HCT116 (cell line): ENCODE measurements around the gene C1QA. TPM values are rescaled to one million over a fixed set of nuclear protein-coding genes. Genes with fewer than 3 reads are reported as not detected.

ENCODE experiments used
- ATAC-seq: fragments of 200-7000 bp; cut with Tn5 transposase; 2 replicates; pipeline ENCODE4 v1.9.1; 2020; ENCODE audit warnings: mild to moderate bottlenecking, moderate library complexity
- BruUV-seq: library from RNA; stranded (reverse); fragments of 400-500 nt; replicated peaks from 2 replicates; lab custom pipeline; 2021; lab: Mats Ljungman, UMichigan
- CTCF ChIA-PET: fragments of 300-600 bp; sonication (Branson Sonifier 250); formaldehyde crosslinking; loops from one replicate; lab custom pipeline; 2021; ENCODE audit warnings: antibody characterized with exemption; lab: Charles Lee
- POLR2A ChIA-PET: fragments of 300-600, 350-600 bp; sonication (Branson Sonifier 250); formaldehyde crosslinking; loops from one replicate; lab custom pipeline; 2021; ENCODE audit warnings: antibody characterized with exemption; lab: Charles Lee
- RAD21 ChIA-PET, 2 experiments: fragments of 300-600 bp; sonication (Branson Sonifier 250); formaldehyde crosslinking; loops; one replicate each; lab custom pipeline; 2023; ENCODE audit warnings: low total read pairs in 2 of 2; ENCODE audit not compliant: uncharacterized antibody in 2 of 2, unreplicated experiment in 2 of 2, low non-redundant PET in 1 of 2; lab: Charles Lee
- DNase-seq: peaks from one replicate; pipeline ENCODE4 v3.0.0-alpha.2; 2010; ENCODE audit warnings: low read depth, low spot score
- H2AFZ ChIP-seq: fragments of 200-600 bp; shearing (Covaris generic), sonication (generic); 2 replicates; pipeline ENCODE4 v1.6.1; 2017; ENCODE audit warnings: low read depth, mixed run types, mixed read lengths, antibody characterized with exemption, low read length; ENCODE audit not compliant: poor library complexity, severe bottlenecking
- H3K27ac ChIP-seq: 2 replicates; pipeline ENCODE4 v1.5.1; 2012; ENCODE audit warnings: low read depth, low read length
- H3K27me3 ChIP-seq: fragments of 200-600 bp; sonication (generic); 2 replicates; pipeline ENCODE4 v1.6.1; 2016; ENCODE audit warnings: mixed run types, low read length, mixed read lengths; ENCODE audit not compliant: insufficient read depth
- H3K36me3 ChIP-seq, 2 experiments: fragments of 200-500 bp in 1 of 2; fragments of 200-600 bp in 1 of 2; sonication (Bioruptor generic) in 1 of 2; sonication (generic) in 1 of 2; 2 replicates each; pipeline versions ENCODE4 v1.5.1 to v1.6.1; 2014 to 2016; ENCODE audit warnings: low read length in 2 of 2, inconsistent platforms in 1 of 2, mixed read lengths in 1 of 2, mixed run types in 1 of 2; ENCODE audit not compliant: insufficient read depth in 2 of 2, control insufficient read depth in 1 of 2
- H3K4me1 ChIP-seq, 2 experiments: fragments of 200-600 bp in 1 of 2; sonication (generic) in 1 of 2; 2 replicates each; pipeline versions ENCODE4 v1.5.1 to v1.6.1; 2012 to 2017; ENCODE audit warnings: low read length in 2 of 2, inconsistent platforms in 1 of 2, mild to moderate bottlenecking in 1 of 2, mixed read lengths in 1 of 2, mixed run types in 1 of 2, moderate library complexity in 1 of 2; ENCODE audit not compliant: insufficient read depth in 2 of 2, control insufficient read depth in 1 of 2
- H3K4me2 ChIP-seq: fragments of 200-600 bp; sonication (generic); 2 replicates; pipeline ENCODE4 v1.6.1; 2017; ENCODE audit warnings: mixed run types, low read length, mixed read lengths
- H3K4me3 ChIP-seq, 2 experiments: fragments of 200-600 bp in 1 of 2; sonication (generic) in 1 of 2; replicated peaks in 1 of 2; 2 replicates each; pipeline ENCODE4 v1.5.1; 2011 to 2016; ENCODE audit warnings: low read length in 2 of 2, control low read depth in 1 of 2, low read depth in 1 of 2, mild to moderate bottlenecking in 1 of 2, mixed read lengths in 1 of 2, mixed run types in 1 of 2
- H3K79me2 ChIP-seq: fragments of 200-600 bp; sonication (generic); 2 replicates; pipeline ENCODE4 v1.6.1; 2017; ENCODE audit warnings: mild to moderate bottlenecking, mixed run types, low read length, moderate library complexity, mixed read lengths; ENCODE audit not compliant: insufficient read depth
- H3K9ac ChIP-seq: fragments of 200-600 bp; sonication (generic); 2 replicates; pipeline ENCODE4 v1.6.1; 2016; ENCODE audit warnings: low read length, mixed read lengths
- H3K9me2 ChIP-seq: fragments of 200-600 bp; sonication (generic), shearing (Covaris generic); 2 replicates; pipeline ENCODE4 v1.6.1; 2017; ENCODE audit warnings: mixed run types, mild to moderate bottlenecking, moderate library complexity; ENCODE audit not compliant: insufficient read depth
- H3K9me3 ChIP-seq, 2 experiments: fragments of 200-500 bp in 1 of 2; fragments of 200-600 bp in 1 of 2; sonication (Bioruptor generic) in 1 of 2; sonication (generic) in 1 of 2; 2 replicates each; pipeline ENCODE4 v1.6.1; 2014 to 2017; ENCODE audit warnings: low read length in 2 of 2, mixed read lengths in 2 of 2, inconsistent platforms in 1 of 2, low read depth in 1 of 2, mild to moderate bottlenecking in 1 of 2, mixed run types in 1 of 2, moderate library complexity in 1 of 2; ENCODE audit not compliant: control insufficient read depth in 1 of 2, insufficient read depth in 1 of 2
- H4K20me1 ChIP-seq: fragments of 200-600 bp; sonication (generic), shearing (Covaris generic); 2 replicates; pipeline ENCODE4 v1.6.1; 2017; ENCODE audit warnings: mixed run types, mild to moderate bottlenecking, moderate library complexity; ENCODE audit not compliant: insufficient read depth
- CBX3 ChIP-seq: IDR thresholded peaks from 2 replicates; pipeline ENCODE4 v1.6.1; 2012; ENCODE audit warnings: low read depth
- ELF1 ChIP-seq: IDR thresholded peaks from 2 replicates; pipeline ENCODE4 v1.6.1; 2012; ENCODE audit warnings: low read depth, borderline replicate concordance
- EZH2 ChIP-seq: fragments of 200-600 bp; sonication (generic); IDR thresholded peaks from 2 replicates; pipeline ENCODE4 v1.6.1; 2017; ENCODE audit warnings: antibody characterized with exemption, mixed run types
- EZH2phosphoT487 ChIP-seq: fragments of 200-600 bp; IDR thresholded peaks from 2 replicates; pipeline ENCODE4 v1.6.1; 2018; ENCODE audit warnings: antibody characterized with exemption, borderline replicate concordance
- FOSL1 ChIP-seq: IDR thresholded peaks from 2 replicates; pipeline ENCODE4 v1.6.1; 2012; ENCODE audit warnings: low read depth
- JUND ChIP-seq: IDR thresholded peaks from 2 replicates; pipeline ENCODE4 v1.6.1; 2012
- POLR2AphosphoS5 ChIP-seq: IDR thresholded peaks from 2 replicates; pipeline ENCODE4 v1.6.1; 2011; ENCODE audit warnings: mild to moderate bottlenecking, low read depth, low read length, moderate library complexity
- RAD21 ChIP-seq: IDR thresholded peaks from 2 replicates; pipeline ENCODE4 v1.6.1; 2012; ENCODE audit warnings: low read depth, mild to moderate bottlenecking
- SIN3A ChIP-seq: IDR thresholded peaks from 2 replicates; pipeline ENCODE4 v1.6.1; 2012; ENCODE audit warnings: low read depth
- SP1 ChIP-seq: IDR thresholded peaks from 2 replicates; pipeline ENCODE4 v1.6.1; 2012; ENCODE audit warnings: low read depth
- SRF ChIP-seq: IDR thresholded peaks from 2 replicates; pipeline ENCODE4 v1.6.1; 2012; ENCODE audit warnings: low read depth
- TCF7L2 ChIP-seq: IDR thresholded peaks from 2 replicates; pipeline ENCODE4 v1.7.0; 2011; ENCODE audit warnings: borderline replicate concordance, inconsistent platforms; ENCODE audit not compliant: insufficient read depth, insufficient read length; ENCODE audit errors: extremely low read depth
- YY1 ChIP-seq: IDR thresholded peaks from 2 replicates; pipeline ENCODE4 v1.6.1; 2011; ENCODE audit warnings: low read length, low read depth, moderate library complexity, mild to moderate bottlenecking; ENCODE audit not compliant: insufficient replicate concordance; ENCODE audit errors: extremely low read depth
- ZFX ChIP-seq: fragments of 450-650 bp; IDR thresholded peaks from 2 replicates; pipeline ENCODE4 v1.6.1; 2017
- ZNF274 ChIP-seq: fragments of 200-500 bp; sonication (Bioruptor generic); IDR thresholded peaks from 2 replicates; pipeline ENCODE4 v1.6.1; 2014; ENCODE audit warnings: mild to moderate bottlenecking, low read depth, low read length, inconsistent platforms
- intact Hi-C: fragments of 100-400 bp; cut with micrococcal nuclease; formaldehyde crosslinking; loops from 2 replicates; pipeline ENCODE4 v1.10.0; 2022
- total RNA-seq: library from RNA; stranded (reverse); gene quantifications from one replicate; pipeline ENCODE4 v1.2.1, GENCODE V29; 2021; ENCODE audit not compliant: unreplicated experiment
- TF ChIP-seq, protein P1 (sequence below): IDR thresholded peaks from 2 replicates; pipeline ENCODE4 v1.6.1; 2012; ENCODE audit warnings: low read depth
- TF ChIP-seq, protein P2 (sequence below): IDR thresholded peaks from 2 replicates; pipeline ENCODE4 v1.6.1; 2012
- TF ChIP-seq, protein P3 (sequence below): IDR thresholded peaks from 2 replicates; pipeline ENCODE4 v1.6.1; 2011; ENCODE audit warnings: mild to moderate bottlenecking, low read length, moderate library complexity; ENCODE audit not compliant: insufficient replicate concordance; ENCODE audit errors: extremely low read depth
- TF ChIP-seq, protein P4 (sequence below): IDR thresholded peaks from 2 replicates; pipeline ENCODE4 v1.6.1; 2012

C1QA gene
- total RNA-seq, 1 experiment from 2014 or later, result 0.91 TPM

DNA sequence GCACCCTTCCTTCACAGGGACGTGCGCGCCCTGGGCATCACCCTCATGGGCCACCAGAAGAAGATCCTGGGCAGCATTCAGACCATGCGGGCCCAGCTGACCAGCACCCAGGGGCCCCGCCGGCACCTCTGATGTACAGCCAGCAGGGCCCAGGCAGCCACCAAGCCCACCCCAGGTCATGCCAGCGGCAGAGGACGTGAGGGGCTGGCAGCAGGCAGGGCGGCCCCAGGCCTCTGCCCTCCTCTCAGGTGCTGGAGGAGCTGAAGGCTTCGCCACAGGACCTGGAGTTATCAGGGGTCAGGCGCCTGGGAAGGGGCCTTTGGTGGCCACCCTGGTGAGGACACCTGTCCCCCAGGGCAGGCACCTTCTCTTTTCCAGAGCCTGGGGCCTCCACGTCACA, 34.8 kb upstream of the C1QA start:
- no TSS peak for BruUV-seq

More for the DNA sequence above, 34.8 kb upstream of the C1QA start:
- H3K9me2 ChIP-seq, result no peaks in the 10 kb centered on the region
- intact Hi-C loops, result no loop called here
- DNase-seq, result no peak
- TF ChIP-seq EZH2phosphoT487 (no peak), SIN3A (no peak), ZNF274 (no peak), RAD21 (no peak), CBX3 (no peak), EZH2 (no peak), YY1 (no peak), POLR2AphosphoS5 (no peak), ELF1 (no peak), ZFX (no peak), SRF (no peak), SP1 (no peak), JUND (no peak), FOSL1 (no peak), TCF7L2 (no peak)
- TF ChIP-seq, protein P1, sequence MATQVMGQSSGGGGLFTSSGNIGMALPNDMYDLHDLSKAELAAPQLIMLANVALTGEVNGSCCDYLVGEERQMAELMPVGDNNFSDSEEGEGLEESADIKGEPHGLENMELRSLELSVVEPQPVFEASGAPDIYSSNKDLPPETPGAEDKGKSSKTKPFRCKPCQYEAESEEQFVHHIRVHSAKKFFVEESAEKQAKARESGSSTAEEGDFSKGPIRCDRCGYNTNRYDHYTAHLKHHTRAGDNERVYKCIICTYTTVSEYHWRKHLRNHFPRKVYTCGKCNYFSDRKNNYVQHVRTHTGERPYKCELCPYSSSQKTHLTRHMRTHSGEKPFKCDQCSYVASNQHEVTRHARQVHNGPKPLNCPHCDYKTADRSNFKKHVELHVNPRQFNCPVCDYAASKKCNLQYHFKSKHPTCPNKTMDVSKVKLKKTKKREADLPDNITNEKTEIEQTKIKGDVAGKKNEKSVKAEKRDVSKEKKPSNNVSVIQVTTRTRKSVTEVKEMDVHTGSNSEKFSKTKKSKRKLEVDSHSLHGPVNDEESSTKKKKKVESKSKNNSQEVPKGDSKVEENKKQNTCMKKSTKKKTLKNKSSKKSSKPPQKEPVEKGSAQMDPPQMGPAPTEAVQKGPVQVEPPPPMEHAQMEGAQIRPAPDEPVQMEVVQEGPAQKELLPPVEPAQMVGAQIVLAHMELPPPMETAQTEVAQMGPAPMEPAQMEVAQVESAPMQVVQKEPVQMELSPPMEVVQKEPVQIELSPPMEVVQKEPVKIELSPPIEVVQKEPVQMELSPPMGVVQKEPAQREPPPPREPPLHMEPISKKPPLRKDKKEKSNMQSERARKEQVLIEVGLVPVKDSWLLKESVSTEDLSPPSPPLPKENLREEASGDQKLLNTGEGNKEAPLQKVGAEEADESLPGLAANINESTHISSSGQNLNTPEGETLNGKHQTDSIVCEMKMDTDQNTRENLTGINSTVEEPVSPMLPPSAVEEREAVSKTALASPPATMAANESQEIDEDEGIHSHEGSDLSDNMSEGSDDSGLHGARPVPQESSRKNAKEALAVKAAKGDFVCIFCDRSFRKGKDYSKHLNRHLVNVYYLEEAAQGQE, result no peak
- TF ChIP-seq, protein P2, sequence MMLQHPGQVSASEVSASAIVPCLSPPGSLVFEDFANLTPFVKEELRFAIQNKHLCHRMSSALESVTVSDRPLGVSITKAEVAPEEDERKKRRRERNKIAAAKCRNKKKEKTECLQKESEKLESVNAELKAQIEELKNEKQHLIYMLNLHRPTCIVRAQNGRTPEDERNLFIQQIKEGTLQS, result no peak
- TF ChIP-seq, protein P3, sequence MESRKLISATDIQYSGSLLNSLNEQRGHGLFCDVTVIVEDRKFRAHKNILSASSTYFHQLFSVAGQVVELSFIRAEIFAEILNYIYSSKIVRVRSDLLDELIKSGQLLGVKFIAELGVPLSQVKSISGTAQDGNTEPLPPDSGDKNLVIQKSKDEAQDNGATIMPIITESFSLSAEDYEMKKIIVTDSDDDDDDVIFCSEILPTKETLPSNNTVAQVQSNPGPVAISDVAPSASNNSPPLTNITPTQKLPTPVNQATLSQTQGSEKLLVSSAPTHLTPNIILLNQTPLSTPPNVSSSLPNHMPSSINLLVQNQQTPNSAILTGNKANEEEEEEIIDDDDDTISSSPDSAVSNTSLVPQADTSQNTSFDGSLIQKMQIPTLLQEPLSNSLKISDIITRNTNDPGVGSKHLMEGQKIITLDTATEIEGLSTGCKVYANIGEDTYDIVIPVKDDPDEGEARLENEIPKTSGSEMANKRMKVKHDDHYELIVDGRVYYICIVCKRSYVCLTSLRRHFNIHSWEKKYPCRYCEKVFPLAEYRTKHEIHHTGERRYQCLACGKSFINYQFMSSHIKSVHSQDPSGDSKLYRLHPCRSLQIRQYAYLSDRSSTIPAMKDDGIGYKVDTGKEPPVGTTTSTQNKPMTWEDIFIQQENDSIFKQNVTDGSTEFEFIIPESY, result no peak
- TF ChIP-seq, protein P4, sequence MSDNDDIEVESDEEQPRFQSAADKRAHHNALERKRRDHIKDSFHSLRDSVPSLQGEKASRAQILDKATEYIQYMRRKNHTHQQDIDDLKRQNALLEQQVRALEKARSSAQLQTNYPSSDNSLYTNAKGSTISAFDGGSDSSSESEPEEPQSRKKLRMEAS, result no peak
- TF ChIP-seq, all 23 proteins: peak for 0
- POLR2A ChIA-PET, result no interaction called here
- no peak overlapping the region for H3K27ac ChIP-seq
- ATAC-seq, result no peak
- H3K4me1 ChIP-seq, result no peaks in the 10 kb centered on the region
- no peak overlapping the region for H3K9ac ChIP-seq
- H3K4me3 ChIP-seq, result no peak overlapping the region
- H2AFZ ChIP-seq, result no peak overlapping the region
- RAD21 ChIA-PET, result no interaction called here
- peaks cover 36% of the 10 kb centered on the region for H3K27me3 ChIP-seq
- no peaks in the 10 kb centered on the region for H3K36me3 ChIP-seq
- H3K79me2 ChIP-seq, result no peaks in the 10 kb centered on the region
- no peaks in the 10 kb centered on the region for H4K20me1 ChIP-seq
- H3K9me3 ChIP-seq, result no peaks in the 10 kb centered on the region
- no peak overlapping the region for H3K4me2 ChIP-seq
- CTCF ChIA-PET, result no interaction called here
